Measurements from ENCODE around the gene RNF43. TPM values are rescaled to one million over a fixed set of nuclear protein-coding genes. Genes with fewer than 3 reads are reported as not detected.

Gene RNF43
- total and polyA plus RNA-seq, 4 donors: 4.1 to 8.4 (median 5.1) TPM

GRCh38 chr17:58409432-58409831, 7.9 kb downstream of the RNF43 start:
- no peak for TF ChIP-seq ZBTB33 (IDR thresholded peaks at IDR 0.05)
- no peak for DNase-seq (ENCODE audit: low spot score)
- WGBS: 88% methylated on average over 5 of the region's 5 CpGs
- Histone ChIP-seq H3K9ac (ENCODE audit: low read depth in 1 of 2, low read length in 2 of 2) (no peak overlapping the region), H3K4me3 (ENCODE audit: low read depth in 1 of 3, low read length in 3 of 3) (no peak overlapping the region), H3K27me3 (ENCODE audit: control insufficient read depth in 4 of 4, insufficient read depth in 4 of 4, low read length in 3 of 4) (no peaks in the 10 kb centered on the region), H3K27ac (ENCODE audit: low read depth in 1 of 2, low read length in 2 of 2) (no peak overlapping the region), H3K36me3 (ENCODE audit: control insufficient read depth in 4 of 4, insufficient read depth in 3 of 4, low read depth in 1 of 4, low read length in 3 of 4) (no peaks in the 10 kb centered on the region), H3K9me3 (ENCODE audit: control insufficient read depth in 4 of 4, low read length in 3 of 4) (no peaks in the 10 kb centered on the region), H3K4me1 (ENCODE audit: control insufficient read depth in 4 of 4, insufficient read depth in 4 of 4, low read length in 3 of 4) (peaks cover 0 to 39% (median 20%) of the 10 kb centered on the region in 4 donors)

GRCh38 chr17:58403311-58403710, 14.0 kb downstream of the RNF43 start:
- TF ChIP-seq ZBTB33 (IDR thresholded peaks at IDR 0.05): no peak
- Histone ChIP-seq H3K27ac (ENCODE audit: low read depth in 1 of 2, low read length in 2 of 2) (no peak overlapping the region), H3K9ac (ENCODE audit: low read depth in 1 of 2, low read length in 2 of 2) (no peak overlapping the region), H3K27me3 (ENCODE audit: control insufficient read depth in 4 of 4, insufficient read depth in 4 of 4, low read length in 3 of 4) (no peaks in the 10 kb centered on the region), H3K4me3 (ENCODE audit: low read depth in 1 of 3, low read length in 3 of 3) (no peak overlapping the region), H3K36me3 (ENCODE audit: control insufficient read depth in 4 of 4, insufficient read depth in 3 of 4, low read depth in 1 of 4, low read length in 3 of 4) (peaks cover 0 to 4% (median 2%) of the 10 kb centered on the region in 4 donors), H3K9me3 (ENCODE audit: control insufficient read depth in 4 of 4, low read length in 3 of 4) (no peaks in the 10 kb centered on the region), H3K4me1 (ENCODE audit: control insufficient read depth in 4 of 4, insufficient read depth in 4 of 4, low read length in 3 of 4) (peaks cover 0 to 9% (median 2%) of the 10 kb centered on the region in 4 donors)
- WGBS: 83% methylated on average over 6 of the region's 6 CpGs
- no peak for DNase-seq (ENCODE audit: low spot score)

- H3K27ac ChIP-seq (ENCODE audit: low read depth in 1 of 2, low read length in 2 of 2): no peak overlapping the region
Observed at GRCh38 chr17:58402679-58403078, 14.7 kb downstream of the RNF43 start.

GRCh38 chr17:58402047-58402446, 15.3 kb downstream of the RNF43 start:
- H3K9ac ChIP-seq (ENCODE audit: low read depth in 1 of 2, low read length in 2 of 2): no peak overlapping the region

More at GRCh38 chr17:58402679-58403078, 14.7 kb downstream of the RNF43 start:
- Histone ChIP-seq H3K27me3 (ENCODE audit: control insufficient read depth in 4 of 4, insufficient read depth in 4 of 4, low read length in 3 of 4) (no peaks in the 10 kb centered on the region), H3K4me1 (ENCODE audit: control insufficient read depth in 4 of 4, insufficient read depth in 4 of 4, low read length in 3 of 4) (peaks cover 0 to 9% (median 2%) of the 10 kb centered on the region in 4 donors), H3K9ac (ENCODE audit: low read depth in 1 of 2, low read length in 2 of 2) (no peak overlapping the region), H3K9me3 (ENCODE audit: control insufficient read depth in 4 of 4, low read length in 3 of 4) (no peaks in the 10 kb centered on the region), H3K36me3 (ENCODE audit: control insufficient read depth in 4 of 4, insufficient read depth in 3 of 4, low read depth in 1 of 4, low read length in 3 of 4) (peaks cover 0 to 4% (median 2%) of the 10 kb centered on the region in 4 donors), H3K4me3 (ENCODE audit: low read depth in 1 of 3, low read length in 3 of 3) (no peak overlapping the region)
- TF ChIP-seq FOXA1 (IDR thresholded peaks at IDR 0.05) (no peak), NR2F2 (IDR thresholded peaks at IDR 0.05) (no peak), RXRA (IDR thresholded peaks at IDR 0.05) (no peak), MAX (IDR thresholded peaks at IDR 0.05) (no peak), EGR1 (IDR thresholded peaks at IDR 0.05; ENCODE audit: low read depth in 2 of 2) (no peak), JUND (IDR thresholded peaks at IDR 0.05) (no peak)
- WGBS: 82% methylated on average over 1 of the region's 1 CpG
- DNase-seq (ENCODE audit: low spot score): no peak

More at GRCh38 chr17:58402047-58402446, 15.3 kb downstream of the RNF43 start:
- TF ChIP-seq TAF1 (conservative IDR thresholded peaks at IDR 0.05) (no peak), YY1 (IDR thresholded peaks at IDR 0.05) (no peak), ATF3 (IDR thresholded peaks at IDR 0.05) (no peak)
- Histone ChIP-seq H3K36me3 (ENCODE audit: control insufficient read depth in 4 of 4, insufficient read depth in 3 of 4, low read depth in 1 of 4, low read length in 3 of 4) (peaks cover 0 to 4% (median 2%) of the 10 kb centered on the region in 4 donors), H3K4me3 (ENCODE audit: low read depth in 1 of 3, low read length in 3 of 3) (no peak overlapping the region), H3K4me1 (ENCODE audit: control insufficient read depth in 4 of 4, insufficient read depth in 4 of 4, low read length in 3 of 4) (peaks cover 0 to 9% (median 2%) of the 10 kb centered on the region in 4 donors), H3K9me3 (ENCODE audit: control insufficient read depth in 4 of 4, low read length in 3 of 4) (no peaks in the 10 kb centered on the region), H3K27me3 (ENCODE audit: control insufficient read depth in 4 of 4, insufficient read depth in 4 of 4, low read length in 3 of 4) (no peaks in the 10 kb centered on the region), H3K27ac (ENCODE audit: low read depth in 1 of 2, low read length in 2 of 2) (no peak overlapping the region)
- DNase-seq (ENCODE audit: low spot score): no peak
